Measurements from ENCODE around the gene CTAGE4.
"Not testable (repeated sequence)": the region's sequence is repeated elsewhere in the genome, so short reads cannot be mapped to it uniquely, and the experiment has no call there.

CTAGE4 gene

GRCh38 chr7:144183166-144183565 lies at the start of gene CTAGE4:
Gene CTAGE4, plus strand, starts transcription at chr7:144183466. Its CDS starts 38 bp downstream, at chr7:144183504.
- not testable (repeated sequence) for H3K4me3 ChIP-seq (ENCODE audit: low read depth, low read length); H3K4me1 ChIP-seq (ENCODE audit: control insufficient read depth, insufficient read depth, low read length, unreplicated experiment); H2AFZ ChIP-seq (ENCODE audit: low read length, unreplicated experiment); H3K27ac ChIP-seq (ENCODE audit: low read depth, low read length); H3K27me3 ChIP-seq (ENCODE audit: insufficient read depth, low read length); H3K36me3 ChIP-seq (ENCODE audit: insufficient read depth, low read length); H3K79me2 ChIP-seq (ENCODE audit: control insufficient read depth, insufficient read depth, low read length, unreplicated experiment)

- Histone ChIP-seq H2AFZ (ENCODE audit: low read length, unreplicated experiment) (no peak overlapping the region), H3K4me3 (ENCODE audit: low read depth, low read length) (no peak overlapping the region), H3K79me2 (ENCODE audit: control insufficient read depth, insufficient read depth, low read length, unreplicated experiment) (no peaks in the 10 kb centered on the region), H3K27me3 (ENCODE audit: insufficient read depth, low read length) (no peaks in the 10 kb centered on the region), H3K27ac (ENCODE audit: low read depth, low read length) (no peak overlapping the region), H3K36me3 (ENCODE audit: insufficient read depth, low read length) (no peaks in the 10 kb centered on the region), H3K4me1 (ENCODE audit: control insufficient read depth, insufficient read depth, low read length, unreplicated experiment) (no peaks in the 10 kb centered on the region)
These were observed 49.1 kb upstream of the CTAGE4 start for GRCh38 chr7:144134116-144134515.

- no peaks in the 10 kb centered on the region for H3K79me2 ChIP-seq (ENCODE audit: control insufficient read depth, insufficient read depth, low read length, unreplicated experiment)
- H3K4me3 ChIP-seq (ENCODE audit: low read depth, low read length): no peak overlapping the region
- no peaks in the 10 kb centered on the region for H3K27me3 ChIP-seq (ENCODE audit: insufficient read depth, low read length)
- no peaks in the 10 kb centered on the region for H3K36me3 ChIP-seq (ENCODE audit: insufficient read depth, low read length)
- no peak overlapping the region for H3K27ac ChIP-seq (ENCODE audit: low read depth, low read length)
- H2AFZ ChIP-seq (ENCODE audit: low read length, unreplicated experiment): no peak overlapping the region
- no peaks in the 10 kb centered on the region for H3K4me1 ChIP-seq (ENCODE audit: control insufficient read depth, insufficient read depth, low read length, unreplicated experiment)
These were observed 45.8 kb upstream of the CTAGE4 start for GRCh38 chr7:144137501-144137900.

- H3K4me3 ChIP-seq (ENCODE audit: low read depth, low read length): no peak overlapping the region
- no peak overlapping the region for H3K27ac ChIP-seq (ENCODE audit: low read depth, low read length)
- H3K4me1 ChIP-seq (ENCODE audit: control insufficient read depth, insufficient read depth, low read length, unreplicated experiment): no peaks in the 10 kb centered on the region
- no peaks in the 10 kb centered on the region for H3K36me3 ChIP-seq (ENCODE audit: insufficient read depth, low read length)
- H3K79me2 ChIP-seq (ENCODE audit: control insufficient read depth, insufficient read depth, low read length, unreplicated experiment): no peaks in the 10 kb centered on the region
- H3K27me3 ChIP-seq (ENCODE audit: insufficient read depth, low read length): no peaks in the 10 kb centered on the region
- H2AFZ ChIP-seq (ENCODE audit: low read length, unreplicated experiment): no peak overlapping the region
These were observed 41.1 kb upstream of the CTAGE4 start for GRCh38 chr7:144142187-144142586.

GRCh38 chr7:144144426-144144825 lies 38.8 kb upstream of the CTAGE4 start:
- no peak overlapping the region for H2AFZ ChIP-seq (ENCODE audit: low read length, unreplicated experiment)
- H3K4me3 ChIP-seq (ENCODE audit: low read depth, low read length): no peak overlapping the region
- H3K27ac ChIP-seq (ENCODE audit: low read depth, low read length): no peak overlapping the region

GRCh38 chr7:144148224-144148827 lies 34.9 kb upstream of the CTAGE4 start:
- Histone ChIP-seq H3K4me3 (ENCODE audit: low read depth, low read length) (no peak overlapping the region), H2AFZ (ENCODE audit: low read length, unreplicated experiment) (no peak overlapping the region), H3K79me2 (ENCODE audit: control insufficient read depth, insufficient read depth, low read length, unreplicated experiment) (no peaks in the 10 kb centered on the region), H3K27ac (ENCODE audit: low read depth, low read length) (no peak overlapping the region), H3K27me3 (ENCODE audit: insufficient read depth, low read length) (0 out of 2 replicates have a peak, but pooled peaks cover 5% of the 10 kb centered on the region), H3K36me3 (ENCODE audit: insufficient read depth, low read length) (no peaks in the 10 kb centered on the region), H3K4me1 (ENCODE audit: control insufficient read depth, insufficient read depth, low read length, unreplicated experiment) (no peaks in the 10 kb centered on the region)

More at GRCh38 chr7:144144426-144144825, 38.8 kb upstream of the CTAGE4 start:
- no peaks in the 10 kb centered on the region for H3K79me2 ChIP-seq (ENCODE audit: control insufficient read depth, insufficient read depth, low read length, unreplicated experiment)
- no peaks in the 10 kb centered on the region for H3K4me1 ChIP-seq (ENCODE audit: control insufficient read depth, insufficient read depth, low read length, unreplicated experiment)
- no peaks in the 10 kb centered on the region for H3K36me3 ChIP-seq (ENCODE audit: insufficient read depth, low read length)
- H3K27me3 ChIP-seq (ENCODE audit: insufficient read depth, low read length): no peaks in the 10 kb centered on the region

GRCh38 chr7:144158861-144159260 lies 24.4 kb upstream of the CTAGE4 start:
- Histone ChIP-seq H3K27ac (ENCODE audit: low read depth, low read length) (no peak overlapping the region), H2AFZ (ENCODE audit: low read length, unreplicated experiment) (no peak overlapping the region), H3K79me2 (ENCODE audit: control insufficient read depth, insufficient read depth, low read length, unreplicated experiment) (no peaks in the 10 kb centered on the region), H3K36me3 (ENCODE audit: insufficient read depth, low read length) (no peaks in the 10 kb centered on the region), H3K27me3 (ENCODE audit: insufficient read depth, low read length) (0 out of 2 replicates have a peak, but pooled peaks cover 7% of the 10 kb centered on the region), H3K4me1 (ENCODE audit: control insufficient read depth, insufficient read depth, low read length, unreplicated experiment) (no peaks in the 10 kb centered on the region), H3K4me3 (ENCODE audit: low read depth, low read length) (no peak overlapping the region)

GRCh38 chr7:144164784-144165183 lies 18.5 kb upstream of the CTAGE4 start:
- Histone ChIP-seq H3K4me1 (ENCODE audit: control insufficient read depth, insufficient read depth, low read length, unreplicated experiment) (no peaks in the 10 kb centered on the region), H3K27me3 (ENCODE audit: insufficient read depth, low read length) (peaks cover 6% of the 10 kb centered on the region; the same call in 1 of the 2 replicates), H3K4me3 (ENCODE audit: low read depth, low read length) (no peak overlapping the region), H3K27ac (ENCODE audit: low read depth, low read length) (no peak overlapping the region), H3K36me3 (ENCODE audit: insufficient read depth, low read length) (no peaks in the 10 kb centered on the region), H3K79me2 (ENCODE audit: control insufficient read depth, insufficient read depth, low read length, unreplicated experiment) (no peaks in the 10 kb centered on the region), H2AFZ (ENCODE audit: low read length, unreplicated experiment) (no peak overlapping the region)

- H3K27ac ChIP-seq (ENCODE audit: low read depth, low read length); H2AFZ ChIP-seq (ENCODE audit: low read length, unreplicated experiment); H3K36me3 ChIP-seq (ENCODE audit: insufficient read depth, low read length); H3K79me2 ChIP-seq (ENCODE audit: control insufficient read depth, insufficient read depth, low read length, unreplicated experiment); H3K4me1 ChIP-seq (ENCODE audit: control insufficient read depth, insufficient read depth, low read length, unreplicated experiment); H3K4me3 ChIP-seq (ENCODE audit: low read depth, low read length); H3K27me3 ChIP-seq (ENCODE audit: insufficient read depth, low read length): not testable (repeated sequence)
These were observed 11.5 kb upstream of the CTAGE4 start for GRCh38 chr7:144171594-144172350.

- no peaks in the 10 kb centered on the region for H3K36me3 ChIP-seq (ENCODE audit: insufficient read depth, low read length)
- H3K27ac ChIP-seq (ENCODE audit: low read depth, low read length): no peak overlapping the region
- no peak overlapping the region for H3K4me3 ChIP-seq (ENCODE audit: low read depth, low read length)
- H3K4me1 ChIP-seq (ENCODE audit: control insufficient read depth, insufficient read depth, low read length, unreplicated experiment): no peaks in the 10 kb centered on the region
- no peak overlapping the region for H2AFZ ChIP-seq (ENCODE audit: low read length, unreplicated experiment)
- no peaks in the 10 kb centered on the region for H3K79me2 ChIP-seq (ENCODE audit: control insufficient read depth, insufficient read depth, low read length, unreplicated experiment)
- H3K27me3 ChIP-seq (ENCODE audit: insufficient read depth, low read length): no peaks in the 10 kb centered on the region
These were observed 8.7 kb upstream of the CTAGE4 start for GRCh38 chr7:144174613-144175012.

Measured in ACC112 (cell line).